A673 (cell line): ENCODE measurements around the gene VPS13C. TPM values are rescaled to one million over a fixed set of nuclear protein-coding genes. Genes with fewer than 3 reads are reported as not detected.

Experiments
- BruUV-seq: library from RNA; stranded (reverse); fragments of 400-500 nt; replicated peaks from 2 replicates; lab custom pipeline; 2021; lab: Mats Ljungman, UMichigan
- CTCF ChIA-PET: fragments of 300-600 bp; sonication (Branson Sonifier 250); formaldehyde crosslinking; loops from one replicate; lab custom pipeline; 2022; ENCODE audit warnings: antibody characterized with exemption; lab: Charles Lee
- POLR2A ChIA-PET: fragments of 300-600 bp; sonication (Branson Sonifier 250); formaldehyde crosslinking; loops from one replicate; lab custom pipeline; 2022; ENCODE audit warnings: antibody characterized with exemption; ENCODE audit not compliant: low non-redundant PET; lab: Charles Lee
- DNase-seq: peaks from one replicate; pipeline ENCODE4 v3.0.0-alpha.2; 2015; ENCODE audit warnings: low spot score
- H3K27ac ChIP-seq: fragments of 200-600 bp; sonication (generic); 2 replicates; pipeline ENCODE4 v1.5.1; 2016; ENCODE audit warnings: mixed run types, low read depth, mild to moderate bottlenecking, mixed read lengths, antibody characterized with exemption, low read length; ENCODE audit not compliant: poor library complexity, severe bottlenecking
- H3K27me3 ChIP-seq: fragments of 200-600 bp; sonication (generic); replicated peaks from 2 replicates; pipeline ENCODE4 v1.6.1; 2017; ENCODE audit warnings: mixed run types, low read depth, mild to moderate bottlenecking, mixed read lengths, antibody characterized with exemption, low read length; ENCODE audit not compliant: insufficient read depth, poor library complexity
- H3K36me3 ChIP-seq: fragments of 200-600 bp; sonication (generic); 2 replicates; pipeline ENCODE4 v1.6.1; 2016; ENCODE audit warnings: mixed run types, mild to moderate bottlenecking, mixed read lengths, antibody characterized with exemption, low read length; ENCODE audit not compliant: insufficient read depth, poor library complexity, severe bottlenecking
- H3K4me1 ChIP-seq: fragments of 200-600 bp; sonication (generic); 2 replicates; pipeline ENCODE4 v1.6.1; 2017; ENCODE audit warnings: mixed run types, mild to moderate bottlenecking, mixed read lengths, antibody characterized with exemption, low read length; ENCODE audit not compliant: insufficient read depth, poor library complexity, severe bottlenecking
- H3K4me3 ChIP-seq: fragments of 200-600 bp; sonication (generic); 2 replicates; pipeline ENCODE4 v1.5.1; 2016; ENCODE audit warnings: low read depth, mixed run types, mild to moderate bottlenecking, mixed read lengths, low read length; ENCODE audit not compliant: poor library complexity, severe bottlenecking
- H3K9me3 ChIP-seq: fragments of 200-600 bp; sonication (generic); 2 replicates; pipeline ENCODE4 v1.6.1; 2016; ENCODE audit warnings: mixed run types, low read depth, mild to moderate bottlenecking, mixed read lengths, antibody characterized with exemption, low read length; ENCODE audit not compliant: poor library complexity, severe bottlenecking
- CTCF ChIP-seq: fragments of 300-800, 200-600 bp; sonication (generic); conservative IDR thresholded peaks from 2 replicates; pipeline ENCODE4 v1.5.1; 2017; ENCODE audit warnings: low read depth, mild to moderate bottlenecking, antibody characterized with exemption, low read length, moderate library complexity, mixed read lengths
- EZH2 ChIP-seq: fragments of 200-600 bp; sonication (generic); IDR thresholded peaks from 2 replicates; pipeline ENCODE4 v1.6.1; 2017; ENCODE audit warnings: borderline replicate concordance, low read depth, mild to moderate bottlenecking, mixed read lengths, antibody characterized with exemption, low read length; ENCODE audit not compliant: poor library complexity, severe bottlenecking
- intact Hi-C: fragments of 100-400 bp; cut with micrococcal nuclease; formaldehyde crosslinking; loops from one replicate; pipeline ENCODE4 v1.10.0; 2022; ENCODE audit not compliant: unreplicated experiment
- total RNA-seq: library from RNA; stranded (reverse); gene quantifications from 2 replicates; pipeline ENCODE4 v1.2.3, GENCODE V29; 2021

VPS13C gene
- total RNA-seq, 1 experiment from 2014 or later: 31.0 TPM

DNA sequence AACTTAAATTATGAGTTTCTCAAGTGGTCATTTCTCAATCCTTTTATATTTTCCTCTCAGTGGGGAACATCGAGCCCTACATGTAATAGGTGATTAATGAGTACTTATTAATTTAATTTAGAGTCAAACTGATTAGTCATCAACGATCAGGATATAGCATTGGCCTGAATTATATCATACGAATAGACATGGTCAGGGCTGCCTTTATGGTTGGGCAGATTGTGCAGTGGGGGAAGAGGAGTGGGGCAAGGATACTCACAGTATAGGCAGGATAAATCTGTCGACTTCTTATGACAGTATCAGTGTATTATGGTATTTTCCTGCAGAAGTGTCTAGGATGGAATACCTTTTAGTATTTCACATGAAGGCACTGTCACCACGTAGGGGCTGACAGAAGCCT lies 33.6 kb upstream of the VPS13C start:
- BruUV-seq: no TSS peak
- Histone ChIP-seq H3K36me3 (no peaks in the 10 kb centered on the region), H3K4me3 (no peak overlapping the region), H3K9me3 (no peaks in the 10 kb centered on the region), H3K4me1 (no peaks in the 10 kb centered on the region), H3K27ac (no peak overlapping the region), H3K27me3 (no peaks in the 10 kb centered on the region)
- CTCF ChIA-PET: no interaction called here
- POLR2A ChIA-PET: no interaction called here
- intact Hi-C loops: no loop called here
- DNase-seq: no peak
- TF ChIP-seq EZH2: no peak
- TF ChIP-seq CTCF: no peak

- POLR2A ChIA-PET: no interaction called here
- intact Hi-C loops: no loop called here
- TF ChIP-seq EZH2: no peak
- no peak for TF ChIP-seq CTCF
Measured at GRCh38 chr15:62090988-62091387, 30.7 kb upstream of the VPS13C start.

DNA sequence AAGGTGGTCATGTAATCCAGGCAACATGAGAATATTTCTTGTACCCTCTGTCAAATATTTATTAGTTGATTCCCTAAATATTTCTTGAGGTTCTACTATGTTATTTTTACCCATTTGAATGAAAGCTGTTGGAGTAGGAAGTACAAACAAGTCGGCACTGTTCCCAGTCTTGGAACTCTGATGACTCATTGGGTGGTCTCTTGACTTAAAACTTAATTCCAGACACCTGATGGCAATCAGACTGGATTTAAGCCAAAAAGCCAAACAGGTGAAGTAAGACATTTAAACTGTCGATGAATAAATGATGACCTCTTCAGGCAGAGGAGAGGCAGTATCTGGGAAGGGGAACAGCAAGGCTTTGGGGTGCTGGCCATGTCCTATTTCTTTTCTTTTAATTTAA lies 29.4 kb upstream of the VPS13C start:
- no TSS peak for BruUV-seq
- Histone ChIP-seq H3K9me3 (no peaks in the 10 kb centered on the region), H3K27me3 (no peaks in the 10 kb centered on the region), H3K4me1 (peaks cover 15% of the 10 kb centered on the region), H3K36me3 (no peaks in the 10 kb centered on the region), H3K27ac (no peak overlapping the region), H3K4me3 (no peak overlapping the region)
- no peak for DNase-seq
- intact Hi-C loops: no loop called here
- CTCF ChIA-PET: no interaction called here
- POLR2A ChIA-PET: no interaction called here
- TF ChIP-seq CTCF: no peak
- no peak for TF ChIP-seq EZH2

More at GRCh38 chr15:62090988-62091387, 30.7 kb upstream of the VPS13C start:
- DNase-seq: no peak
- Histone ChIP-seq H3K27ac (no peak overlapping the region), H3K9me3 (no peaks in the 10 kb centered on the region), H3K36me3 (no peaks in the 10 kb centered on the region), H3K4me3 (no peak overlapping the region), H3K4me1 (peaks cover 11% of the 10 kb centered on the region), H3K27me3 (no peaks in the 10 kb centered on the region)
- CTCF ChIA-PET: no interaction called here
- BruUV-seq: no TSS peak
